Neutrophil (primary cell): ENCODE results near the gene CXCL11.

Experiments used
- H3K27ac ChIP-seq: fragments of 200-600 bp; sonication (generic); 2 replicates; pipeline ENCODE4 v1.5.1; 2016; ENCODE audit warnings: mild to moderate bottlenecking, moderate library complexity
- H3K27me3 ChIP-seq: fragments of 200-600 bp; sonication (generic); 2 replicates; pipeline ENCODE4 v1.6.0; 2016; ENCODE audit warnings: mild to moderate bottlenecking
- H3K36me3 ChIP-seq: fragments of 200-600 bp; sonication (generic); 2 replicates; pipeline ENCODE4 v1.5.1; 2017
- H3K4me1 ChIP-seq, 2 experiments: fragments of 200-600 bp in 1 of 2; sonication (generic) in 1 of 2; 1 replicate in 1 of 2; 2 replicates in 1 of 2; pipeline versions ENCODE4 v1.5.1 to v1.6.1; 2013 to 2016; ENCODE audit warnings: low read depth in 1 of 2, low read length in 1 of 2, mild to moderate bottlenecking in 1 of 2, moderate library complexity in 1 of 2; ENCODE audit not compliant: control insufficient read depth in 1 of 2, insufficient read depth in 1 of 2
- H3K4me3 ChIP-seq, 2 experiments: fragments of 200-600 bp in 1 of 2; sonication (generic) in 1 of 2; 1 replicate in 1 of 2; 2 replicates in 1 of 2; pipeline ENCODE4 v1.5.1; 2013 to 2016; ENCODE audit warnings: low read depth in 1 of 2, low read length in 1 of 2, mild to moderate bottlenecking in 1 of 2, moderate library complexity in 1 of 2
- H3K9me3 ChIP-seq: fragments of 200-600 bp; sonication (generic); 2 replicates; pipeline ENCODE4 v1.5.1; 2016
- TF ChIP-seq, protein P1 (sequence below): fragments of 200-600 bp; sonication (generic); IDR thresholded peaks from 2 replicates; pipeline ENCODE4 v1.5.1; 2016; ENCODE audit warnings: antibody characterized with exemption

The CXCL11 gene

DNA sequence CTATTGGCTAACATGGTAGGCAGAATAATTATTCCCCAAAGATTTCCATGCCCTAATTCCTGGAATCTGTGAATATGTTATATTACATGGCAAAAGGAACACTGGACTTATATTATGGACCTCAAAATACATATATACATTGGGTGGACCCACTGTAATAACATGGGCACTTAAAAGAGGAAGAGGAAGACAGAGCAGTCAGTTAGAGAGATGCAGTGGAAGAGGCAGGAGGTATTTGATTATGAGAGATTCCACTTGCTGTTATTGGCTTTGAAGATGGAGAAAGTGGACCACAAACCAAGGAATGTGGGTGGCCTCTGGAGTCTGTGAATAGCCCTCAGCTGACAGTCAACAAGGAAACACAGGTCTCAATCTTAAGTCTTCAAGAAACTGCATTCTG is 24.6 kb upstream of the CXCL11 start:
- Histone ChIP-seq H3K27me3 (peaks cover 35% of the 10 kb centered on the region), H3K4me1 (no peaks in the 10 kb centered on the region), H3K4me3 (no peak overlapping the region), H3K9me3 (no peaks in the 10 kb centered on the region), H3K27ac (no peak overlapping the region), H3K36me3 (no peaks in the 10 kb centered on the region)
- TF ChIP-seq, protein P1, sequence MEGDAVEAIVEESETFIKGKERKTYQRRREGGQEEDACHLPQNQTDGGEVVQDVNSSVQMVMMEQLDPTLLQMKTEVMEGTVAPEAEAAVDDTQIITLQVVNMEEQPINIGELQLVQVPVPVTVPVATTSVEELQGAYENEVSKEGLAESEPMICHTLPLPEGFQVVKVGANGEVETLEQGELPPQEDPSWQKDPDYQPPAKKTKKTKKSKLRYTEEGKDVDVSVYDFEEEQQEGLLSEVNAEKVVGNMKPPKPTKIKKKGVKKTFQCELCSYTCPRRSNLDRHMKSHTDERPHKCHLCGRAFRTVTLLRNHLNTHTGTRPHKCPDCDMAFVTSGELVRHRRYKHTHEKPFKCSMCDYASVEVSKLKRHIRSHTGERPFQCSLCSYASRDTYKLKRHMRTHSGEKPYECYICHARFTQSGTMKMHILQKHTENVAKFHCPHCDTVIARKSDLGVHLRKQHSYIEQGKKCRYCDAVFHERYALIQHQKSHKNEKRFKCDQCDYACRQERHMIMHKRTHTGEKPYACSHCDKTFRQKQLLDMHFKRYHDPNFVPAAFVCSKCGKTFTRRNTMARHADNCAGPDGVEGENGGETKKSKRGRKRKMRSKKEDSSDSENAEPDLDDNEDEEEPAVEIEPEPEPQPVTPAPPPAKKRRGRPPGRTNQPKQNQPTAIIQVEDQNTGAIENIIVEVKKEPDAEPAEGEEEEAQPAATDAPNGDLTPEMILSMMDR = no peak

DNA sequence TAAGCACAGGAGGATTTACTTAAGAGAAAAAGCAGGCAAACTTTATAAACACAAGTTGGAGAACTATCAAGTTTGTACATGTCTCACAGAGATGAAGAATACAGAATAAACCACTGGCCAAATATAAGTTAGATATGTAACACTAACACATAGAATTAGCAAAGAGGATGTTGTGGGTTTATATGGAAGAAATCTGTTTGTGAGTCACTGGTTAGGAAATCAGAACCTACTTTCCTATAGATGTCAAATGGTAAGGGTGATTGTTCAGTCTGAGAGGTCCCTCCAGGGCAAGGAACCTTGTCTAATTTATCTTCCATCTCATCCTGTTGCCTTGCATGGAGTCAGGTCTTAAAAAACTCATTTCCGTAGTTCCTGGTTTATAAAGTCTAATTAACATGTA is 23.9 kb upstream of the CXCL11 start:
- Histone ChIP-seq H3K4me3 (no peak overlapping the region), H3K4me1 (no peaks in the 10 kb centered on the region), H3K36me3 (no peaks in the 10 kb centered on the region), H3K27me3 (peaks cover 35% of the 10 kb centered on the region), H3K9me3 (no peaks in the 10 kb centered on the region), H3K27ac (no peak overlapping the region)
- TF ChIP-seq, protein P1 = no peak

DNA sequence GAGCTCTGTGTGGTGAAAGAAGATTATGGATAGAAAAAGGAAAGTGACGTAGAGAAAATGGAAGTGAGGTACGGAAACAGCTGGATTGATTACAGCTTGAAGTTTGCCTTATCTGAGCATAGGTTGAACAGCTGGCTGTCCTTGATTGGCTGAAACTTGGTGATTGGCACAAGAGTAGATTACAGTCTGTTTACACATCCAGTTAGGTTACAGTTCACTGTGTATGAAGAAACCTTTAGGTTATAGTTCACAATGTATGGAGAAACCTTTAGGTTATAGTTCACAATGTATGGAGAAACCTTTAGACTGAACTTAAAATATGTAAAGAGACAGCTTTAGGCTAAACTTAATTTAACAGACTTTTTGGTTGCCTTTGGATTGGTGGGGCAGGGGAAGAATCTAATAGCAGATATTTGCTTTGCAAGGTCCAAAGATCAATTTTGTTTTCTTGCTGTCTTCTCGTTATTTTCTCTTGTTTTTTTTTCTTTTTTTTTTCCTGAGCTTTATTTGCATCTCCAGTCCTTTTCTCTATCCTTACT is 23.1 kb upstream of the CXCL11 start:
- peaks cover 35% of the 10 kb centered on the region for H3K27me3 ChIP-seq

DNA sequence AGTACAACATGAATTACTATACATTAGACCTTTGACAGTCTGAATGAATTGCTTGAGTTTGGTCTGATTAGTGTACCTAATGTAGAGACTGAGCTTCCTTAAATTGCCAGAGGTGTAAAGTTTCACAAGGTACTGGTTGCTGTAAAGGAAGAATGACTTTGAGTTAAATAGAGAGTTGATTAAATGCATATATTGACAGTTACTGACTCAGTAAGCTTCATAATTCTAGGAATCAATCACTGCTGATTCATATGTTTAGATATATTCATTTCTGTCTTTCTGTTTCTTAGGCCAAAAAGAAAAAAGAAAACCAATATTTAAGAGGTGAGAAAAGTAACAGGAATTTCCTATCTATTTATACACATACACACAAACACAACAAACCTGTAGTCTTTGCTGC is 22.4 kb upstream of the CXCL11 start:
- Histone ChIP-seq H3K4me3 (no peak overlapping the region), H3K9me3 (no peaks in the 10 kb centered on the region), H3K4me1 (no peaks in the 10 kb centered on the region), H3K27ac (no peak overlapping the region), H3K36me3 (no peaks in the 10 kb centered on the region), H3K27me3 (peaks cover 35% of the 10 kb centered on the region)
- TF ChIP-seq, protein P1 = no peak

More for the DNA sequence above, 23.1 kb upstream of the CXCL11 start:
- H3K4me1 ChIP-seq = no peaks in the 10 kb centered on the region
- H3K4me3 ChIP-seq = no peak overlapping the region
- no peaks in the 10 kb centered on the region for H3K9me3 ChIP-seq
- no peaks in the 10 kb centered on the region for H3K36me3 ChIP-seq
- H3K27ac ChIP-seq = no peak overlapping the region
- TF ChIP-seq, protein P1 = no peak

DNA sequence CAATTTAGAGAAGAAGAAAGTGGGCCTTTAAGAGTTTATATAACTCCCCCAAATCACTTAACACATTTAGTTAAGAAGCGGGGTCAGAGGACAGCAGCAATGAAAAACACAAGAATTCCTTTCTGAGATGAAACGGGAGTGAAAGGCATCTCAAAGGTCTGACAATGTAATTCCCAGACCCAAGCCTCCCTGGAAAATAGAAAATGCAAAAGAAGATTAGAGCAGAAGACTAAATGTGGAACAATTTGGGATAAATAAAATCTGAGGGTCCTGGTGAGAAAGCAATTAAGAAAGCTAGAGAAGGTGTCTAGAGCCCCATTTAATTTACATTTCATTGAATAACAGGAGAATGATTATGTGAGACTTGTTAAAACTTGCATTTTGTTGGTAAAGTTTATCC is 19.6 kb upstream of the CXCL11 start:
- H3K4me3 ChIP-seq = no peak overlapping the region
- no peak overlapping the region for H3K27ac ChIP-seq
- H3K4me1 ChIP-seq = no peaks in the 10 kb centered on the region
- H3K36me3 ChIP-seq = no peaks in the 10 kb centered on the region
- TF ChIP-seq, protein P1 = no peak
- H3K27me3 ChIP-seq = peaks cover 35% of the 10 kb centered on the region
- H3K9me3 ChIP-seq = no peaks in the 10 kb centered on the region

DNA sequence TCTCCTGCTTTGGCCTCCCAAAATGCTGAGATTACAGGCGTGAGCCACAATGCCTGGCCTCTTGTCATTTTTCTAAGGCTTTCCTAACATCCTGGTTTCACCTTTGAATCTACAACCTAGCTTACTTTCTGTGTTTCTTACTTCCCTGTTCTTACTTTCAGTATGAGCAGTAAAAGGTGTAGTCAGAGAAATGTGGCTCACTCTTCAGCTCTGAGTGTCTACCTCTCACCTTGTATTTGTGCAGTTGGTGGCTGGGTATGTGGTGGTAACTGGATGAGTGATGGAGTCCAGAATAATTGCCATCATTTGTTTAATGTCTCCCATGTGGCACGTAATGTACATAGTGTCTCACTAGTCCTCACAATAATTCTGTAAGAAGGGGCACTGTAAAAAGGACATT is 19.1 kb upstream of the CXCL11 start:
- TF ChIP-seq, protein P1 = no peak

More for the DNA sequence above, 19.1 kb upstream of the CXCL11 start:
- H3K27ac ChIP-seq = no peak overlapping the region
- H3K4me1 ChIP-seq = no peaks in the 10 kb centered on the region
- peaks cover 33% of the 10 kb centered on the region for H3K27me3 ChIP-seq
- H3K4me3 ChIP-seq = no peak overlapping the region
- no peaks in the 10 kb centered on the region for H3K36me3 ChIP-seq
- H3K9me3 ChIP-seq = no peaks in the 10 kb centered on the region
